Measurements from ENCODE around the gene ITGB4.

Gene ITGB4

DNA sequence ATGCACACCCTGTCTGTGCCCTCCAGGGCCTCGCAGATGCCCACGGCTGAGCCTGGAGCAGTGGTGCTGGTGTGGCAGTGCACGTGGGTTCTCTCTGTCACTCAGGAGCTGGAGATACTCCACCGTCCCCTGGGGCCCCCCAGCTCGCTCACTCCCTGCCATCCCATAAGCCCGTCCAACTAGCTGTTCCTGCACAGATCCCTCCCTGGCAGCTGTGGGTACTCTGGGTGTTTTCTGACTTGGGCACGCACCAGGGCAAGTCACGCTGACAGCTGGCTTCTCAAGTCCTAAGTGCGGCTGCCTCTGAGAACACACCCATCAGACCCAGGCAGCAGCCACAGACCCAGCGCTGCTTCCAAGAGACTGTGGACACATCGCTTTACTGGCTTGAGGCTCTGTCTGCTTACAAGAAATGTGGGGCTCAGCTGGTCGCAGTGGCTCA is 25.4 kb upstream of the ITGB4 start:
- TF ChIP-seq, protein P1, sequence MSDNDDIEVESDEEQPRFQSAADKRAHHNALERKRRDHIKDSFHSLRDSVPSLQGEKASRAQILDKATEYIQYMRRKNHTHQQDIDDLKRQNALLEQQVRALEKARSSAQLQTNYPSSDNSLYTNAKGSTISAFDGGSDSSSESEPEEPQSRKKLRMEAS (IDR thresholded peaks at IDR 0.05): no peak
- no peak for TF ChIP-seq TCF12 (IDR thresholded peaks at IDR 0.05; ENCODE audit: low read depth)
- TF ChIP-seq CEBPB (IDR thresholded peaks at IDR 0.05): no peak
- TF ChIP-seq, protein P2, sequence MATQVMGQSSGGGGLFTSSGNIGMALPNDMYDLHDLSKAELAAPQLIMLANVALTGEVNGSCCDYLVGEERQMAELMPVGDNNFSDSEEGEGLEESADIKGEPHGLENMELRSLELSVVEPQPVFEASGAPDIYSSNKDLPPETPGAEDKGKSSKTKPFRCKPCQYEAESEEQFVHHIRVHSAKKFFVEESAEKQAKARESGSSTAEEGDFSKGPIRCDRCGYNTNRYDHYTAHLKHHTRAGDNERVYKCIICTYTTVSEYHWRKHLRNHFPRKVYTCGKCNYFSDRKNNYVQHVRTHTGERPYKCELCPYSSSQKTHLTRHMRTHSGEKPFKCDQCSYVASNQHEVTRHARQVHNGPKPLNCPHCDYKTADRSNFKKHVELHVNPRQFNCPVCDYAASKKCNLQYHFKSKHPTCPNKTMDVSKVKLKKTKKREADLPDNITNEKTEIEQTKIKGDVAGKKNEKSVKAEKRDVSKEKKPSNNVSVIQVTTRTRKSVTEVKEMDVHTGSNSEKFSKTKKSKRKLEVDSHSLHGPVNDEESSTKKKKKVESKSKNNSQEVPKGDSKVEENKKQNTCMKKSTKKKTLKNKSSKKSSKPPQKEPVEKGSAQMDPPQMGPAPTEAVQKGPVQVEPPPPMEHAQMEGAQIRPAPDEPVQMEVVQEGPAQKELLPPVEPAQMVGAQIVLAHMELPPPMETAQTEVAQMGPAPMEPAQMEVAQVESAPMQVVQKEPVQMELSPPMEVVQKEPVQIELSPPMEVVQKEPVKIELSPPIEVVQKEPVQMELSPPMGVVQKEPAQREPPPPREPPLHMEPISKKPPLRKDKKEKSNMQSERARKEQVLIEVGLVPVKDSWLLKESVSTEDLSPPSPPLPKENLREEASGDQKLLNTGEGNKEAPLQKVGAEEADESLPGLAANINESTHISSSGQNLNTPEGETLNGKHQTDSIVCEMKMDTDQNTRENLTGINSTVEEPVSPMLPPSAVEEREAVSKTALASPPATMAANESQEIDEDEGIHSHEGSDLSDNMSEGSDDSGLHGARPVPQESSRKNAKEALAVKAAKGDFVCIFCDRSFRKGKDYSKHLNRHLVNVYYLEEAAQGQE (IDR thresholded peaks at IDR 0.05; ENCODE audit: low read depth): no peak
- TF ChIP-seq, protein P3, sequence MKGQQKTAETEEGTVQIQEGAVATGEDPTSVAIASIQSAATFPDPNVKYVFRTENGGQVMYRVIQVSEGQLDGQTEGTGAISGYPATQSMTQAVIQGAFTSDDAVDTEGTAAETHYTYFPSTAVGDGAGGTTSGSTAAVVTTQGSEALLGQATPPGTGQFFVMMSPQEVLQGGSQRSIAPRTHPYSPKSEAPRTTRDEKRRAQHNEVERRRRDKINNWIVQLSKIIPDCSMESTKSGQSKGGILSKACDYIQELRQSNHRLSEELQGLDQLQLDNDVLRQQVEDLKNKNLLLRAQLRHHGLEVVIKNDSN (IDR thresholded peaks at IDR 0.05): no peak
- no peak for TF ChIP-seq YY1 (IDR thresholded peaks at IDR 0.05; ENCODE audit: low read depth)
- TF ChIP-seq FOXM1 (IDR thresholded peaks at IDR 0.05; ENCODE audit: borderline replicate concordance, low read depth): no peak

DNA sequence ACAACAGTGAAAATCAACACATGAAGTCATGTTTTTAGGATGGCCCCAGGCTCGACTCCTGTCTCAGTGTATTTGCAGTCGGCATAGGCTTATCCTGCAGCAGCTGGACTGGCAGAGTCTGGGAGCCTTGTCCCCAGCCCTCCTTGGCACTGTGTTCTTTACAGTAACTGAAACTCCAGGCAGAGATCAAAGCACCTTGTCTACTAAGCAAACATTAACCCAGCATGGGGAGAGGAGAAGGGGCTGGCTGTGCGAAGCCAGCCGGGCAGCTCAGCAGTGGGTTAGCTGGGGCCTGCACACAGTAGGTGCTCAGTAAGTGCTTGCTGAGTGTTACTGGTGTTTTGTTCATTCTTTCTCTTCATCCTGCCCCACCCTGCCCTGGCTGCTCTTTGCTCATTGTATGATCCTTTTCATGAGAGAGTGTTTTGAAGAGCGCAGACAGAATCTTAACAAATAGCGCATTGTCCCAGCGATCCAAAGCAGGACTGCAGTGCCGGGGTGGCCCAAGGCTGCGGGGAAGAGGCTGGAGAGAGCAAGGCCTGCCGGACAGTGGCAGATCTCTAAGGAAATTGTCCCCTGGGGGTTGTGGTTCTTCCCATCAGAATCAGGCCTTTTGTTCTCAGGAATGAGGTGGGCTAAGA is 23.5 kb upstream of the ITGB4 start:
- no peak for TF ChIP-seq YY1 (IDR thresholded peaks at IDR 0.05; ENCODE audit: low read depth)
- TF ChIP-seq EGR1 (IDR thresholded peaks at IDR 0.05): no peak
- TF ChIP-seq NFIC (IDR thresholded peaks at IDR 0.05): no peak
- no peak for TF ChIP-seq CREB1 (IDR thresholded peaks at IDR 0.05; ENCODE audit: low read depth)
- TF ChIP-seq TEAD4 (IDR thresholded peaks at IDR 0.05): no peak
- TF ChIP-seq, protein P2 (IDR thresholded peaks at IDR 0.05; ENCODE audit: low read depth): no peak
- no peak for TF ChIP-seq TCF12 (IDR thresholded peaks at IDR 0.05; ENCODE audit: low read depth)
- TF ChIP-seq EP300 (IDR thresholded peaks at IDR 0.05; ENCODE audit: borderline replicate concordance): no peak
- TF ChIP-seq, protein P1 (IDR thresholded peaks at IDR 0.05): no peak
- TF ChIP-seq CEBPB (IDR thresholded peaks at IDR 0.05): no peak
- TF ChIP-seq ZBTB7A (IDR thresholded peaks at IDR 0.05; ENCODE audit: low read depth): no peak
- TF ChIP-seq TAF1 (IDR thresholded peaks at IDR 0.05; ENCODE audit: low read depth): no peak
- no peak for TF ChIP-seq RAD21 (IDR thresholded peaks at IDR 0.05; ENCODE audit: low read depth)
- TF ChIP-seq FOXM1 (IDR thresholded peaks at IDR 0.05; ENCODE audit: borderline replicate concordance, low read depth): no peak
- TF ChIP-seq, protein P3 (IDR thresholded peaks at IDR 0.05): no peak

DNA sequence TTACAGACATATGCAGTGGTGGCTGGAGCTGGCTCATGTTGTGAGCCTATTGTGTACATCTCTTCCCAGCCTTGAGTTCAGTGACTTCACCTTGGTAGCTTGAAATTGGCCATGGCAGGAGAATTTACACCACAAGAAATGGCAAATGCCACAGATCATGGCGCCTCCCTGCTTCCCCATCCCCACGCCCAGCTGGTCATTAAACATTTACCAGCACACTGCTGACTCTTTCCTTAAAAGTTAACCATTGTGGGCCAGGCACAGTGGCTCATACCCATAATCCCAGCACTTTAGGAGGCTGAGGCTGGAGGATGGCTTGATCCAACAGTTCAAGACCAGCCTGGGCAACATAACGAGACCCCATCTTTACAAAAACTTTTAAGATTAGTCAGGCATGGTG is 22.6 kb upstream of the ITGB4 start:
- TF ChIP-seq ZBTB7A (IDR thresholded peaks at IDR 0.05; ENCODE audit: low read depth) (no peak), EGR1 (IDR thresholded peaks at IDR 0.05) (no peak), YY1 (IDR thresholded peaks at IDR 0.05; ENCODE audit: low read depth) (no peak), RAD21 (IDR thresholded peaks at IDR 0.05; ENCODE audit: low read depth) (no peak), TAF1 (IDR thresholded peaks at IDR 0.05; ENCODE audit: low read depth) (no peak), CEBPB (IDR thresholded peaks at IDR 0.05) (no peak), NFIC (IDR thresholded peaks at IDR 0.05) (no peak), TCF12 (IDR thresholded peaks at IDR 0.05; ENCODE audit: low read depth) (no peak)
- TF ChIP-seq, protein P2 (IDR thresholded peaks at IDR 0.05; ENCODE audit: low read depth): no peak
- TF ChIP-seq, protein P3 (IDR thresholded peaks at IDR 0.05): no peak

DNA sequence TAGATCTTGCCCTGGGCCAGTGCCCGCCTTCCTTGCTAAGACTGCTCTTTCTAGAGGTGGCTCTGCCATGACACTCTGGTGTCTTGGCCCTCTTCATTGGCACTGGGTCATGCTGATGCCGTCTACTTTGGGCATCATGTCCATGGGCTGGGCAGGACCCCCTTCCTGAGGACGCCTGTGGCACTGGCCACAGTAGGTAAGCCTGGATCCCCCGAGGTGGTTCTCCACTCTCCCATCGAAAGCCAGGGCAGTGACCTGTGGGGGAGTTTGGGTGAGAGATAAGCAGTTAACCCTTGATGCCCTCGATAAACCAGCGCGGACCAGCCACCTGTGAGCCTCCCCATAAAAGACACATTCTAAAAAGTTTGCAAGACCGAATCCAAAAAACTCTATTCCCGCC is 20.0 kb upstream of the ITGB4 start:
- no peak for TF ChIP-seq EGR1 (IDR thresholded peaks at IDR 0.05)
- no peak for TF ChIP-seq ZBTB7A (IDR thresholded peaks at IDR 0.05; ENCODE audit: low read depth)
- TF ChIP-seq CREB1 (IDR thresholded peaks at IDR 0.05; ENCODE audit: low read depth): no peak
- no peak for TF ChIP-seq YY1 (IDR thresholded peaks at IDR 0.05; ENCODE audit: low read depth)
- TF ChIP-seq, protein P3 (IDR thresholded peaks at IDR 0.05): no peak
- no peak for TF ChIP-seq EP300 (IDR thresholded peaks at IDR 0.05; ENCODE audit: borderline replicate concordance)
- TF ChIP-seq TAF1 (IDR thresholded peaks at IDR 0.05; ENCODE audit: low read depth): no peak
- no peak for TF ChIP-seq TEAD4 (IDR thresholded peaks at IDR 0.05)
- TF ChIP-seq, protein P1 (IDR thresholded peaks at IDR 0.05): no peak

Measured in Ishikawa (cell line).